K562 (cell line): ENCODE results near the gene DOCK4. TPM values are rescaled to one million over a fixed set of nuclear protein-coding genes. Genes with fewer than 3 reads are reported as not detected.

Experiments
- ATAC-seq: fragments of 200-7000 bp; cut with Tn5 transposase; 3 replicates; pipeline ENCODE4 v1.9.1; 2020; ENCODE audit warnings: moderate library complexity
- BruUV-seq: library from RNA; stranded (reverse); fragments of 400-500 nt; replicated peaks from 2 replicates; lab custom pipeline; 2021; lab: Mats Ljungman, UMichigan
- CTCF ChIA-PET: fragments of 300-600 bp; formaldehyde crosslinking; extraction: SDS; loops from one replicate; lab custom pipeline; 2021; ENCODE audit warnings: low intra/inter-chr PET ratio; lab: Yijun Ruan, JAX
- POLR2A ChIA-PET: fragments of 300-600, 350-650 bp; sonication (Branson Sonifier 250); formaldehyde crosslinking; extraction: SDS; loops from one replicate; lab custom pipeline; 2021; ENCODE audit warnings: antibody characterized with exemption, inconsistent platforms; lab: Yijun Ruan, JAX
- DNase-seq, 4 experiments: peaks; one replicate each; pipeline versions ENCODE4 v3.0.0 to v3.0.0-alpha.2; 2011 to 2018; ENCODE audit warnings: low spot score in 3 of 4, mixed read lengths in 3 of 4; ENCODE audit errors: extremely low read depth in 1 of 4
- FAIRE-seq: peaks from 2 replicates; lab custom pipeline; 2011; peaks lifted over from hg19 to GRCh38; lab: Jason Lieb, UNC
- H2AFZ ChIP-seq: 2 replicates; pipeline ENCODE4 v1.6.0; 2011; ENCODE audit warnings: low read depth, low read length, control low read depth, inconsistent platforms
- H3K27ac ChIP-seq: fragments of 200-600 bp; 3 replicates; pipeline ENCODE4 v1.8.0; 2011; ENCODE audit warnings: low read depth, mild to moderate bottlenecking, control low read depth, inconsistent platforms, low read length, moderate library complexity, mixed read lengths; ENCODE audit errors: extremely low read depth
- H3K27me3 ChIP-seq, 2 experiments: fragments of 300-600 bp in 1 of 2; 2 replicates in 1 of 2; 3 replicates in 1 of 2; pipeline versions ENCODE4 v1.6.0 to v1.8.0; 2011; ENCODE audit warnings: inconsistent platforms in 2 of 2, low read length in 2 of 2, mild to moderate bottlenecking in 1 of 2, mixed read lengths in 1 of 2, moderate library complexity in 1 of 2; ENCODE audit not compliant: control insufficient read depth in 2 of 2, insufficient read depth in 2 of 2
- H3K36me3 ChIP-seq: fragments of 300-600 bp; 3 replicates; pipeline ENCODE4 v1.8.0; 2011; ENCODE audit warnings: mild to moderate bottlenecking, low read length, inconsistent platforms; ENCODE audit not compliant: control insufficient read depth, insufficient read depth
- H3K4me1 ChIP-seq, 2 experiments: fragments of 200-600 bp in 1 of 2; replicated peaks in 1 of 2; 2 replicates in 1 of 2; 3 replicates in 1 of 2; pipeline versions ENCODE4 v1.5.1 to v1.8.0; 2011; ENCODE audit warnings: inconsistent platforms in 2 of 2, low read length in 2 of 2, mild to moderate bottlenecking in 1 of 2, mixed read lengths in 1 of 2, moderate library complexity in 1 of 2; ENCODE audit not compliant: control insufficient read depth in 2 of 2, insufficient read depth in 2 of 2
- H3K4me2 ChIP-seq: 2 replicates; pipeline ENCODE4 v1.6.1; 2011; ENCODE audit warnings: low read length, control low read depth, inconsistent platforms, mixed read lengths; ENCODE audit not compliant: insufficient read depth
- H3K4me3 ChIP-seq: fragments of 200-600 bp; sonication (generic), shearing (Covaris generic); 2 replicates; pipeline ENCODE4 v1.5.1; 2016; ENCODE audit warnings: control low read depth, inconsistent platforms
- H3K79me2 ChIP-seq: fragments of 200-600 bp; 3 replicates; pipeline ENCODE4 v1.8.0; 2011; ENCODE audit warnings: low read length, inconsistent platforms; ENCODE audit not compliant: control insufficient read depth, insufficient read depth
- H3K9ac ChIP-seq, 2 experiments: 2 replicates each; pipeline versions ENCODE4 v1.6.0 to v1.6.1; 2011; ENCODE audit warnings: low read depth in 2 of 2, low read length in 2 of 2, control low read depth in 1 of 2, inconsistent platforms in 1 of 2, mild to moderate bottlenecking in 1 of 2, mixed read lengths in 1 of 2; ENCODE audit not compliant: insufficient read depth in 1 of 2
- H3K9me1 ChIP-seq: one replicate; pipeline ENCODE4 v1.6.0; 2011; ENCODE audit warnings: inconsistent platforms, mild to moderate bottlenecking, low read length, moderate library complexity; ENCODE audit not compliant: control insufficient read depth, insufficient read depth
- H3K9me3 ChIP-seq: replicated peaks from 2 replicates; pipeline ENCODE4 v1.5.1; 2011; ENCODE audit warnings: low read depth, low read length, inconsistent platforms; ENCODE audit not compliant: control insufficient read depth, insufficient read depth
- H4K20me1 ChIP-seq: replicated peaks from 2 replicates; pipeline ENCODE4 v1.6.1; 2011; ENCODE audit warnings: low read length, inconsistent platforms, mixed read lengths; ENCODE audit not compliant: control insufficient read depth, insufficient read depth
- BRD9 ChIP-seq: fragments of 450-650 bp; IDR thresholded peaks from 2 replicates; pipeline ENCODE4 v1.6.1; 2018; ENCODE audit warnings: low read depth; ENCODE audit not compliant: partially characterized antibody
- CC2D1A ChIP-seq: fragments of 450-650 bp; IDR thresholded peaks from 2 replicates; pipeline ENCODE4 v1.6.1; 2017; ENCODE audit warnings: mild to moderate bottlenecking
- CSDE1 ChIP-seq, 2 experiments: fragments of 450-650 bp; IDR thresholded peaks; 2 replicates each; pipeline ENCODE4 v1.6.1; 2016; ENCODE audit warnings: mild to moderate bottlenecking in 1 of 2
- FOS ChIP-seq: IDR thresholded peaks from 3 replicates; pipeline ENCODE4 v1.6.1; 2011; ENCODE audit not compliant: insufficient read length; ENCODE audit errors: extremely low read depth
- FOXJ2 ChIP-seq: fragments of 200-800 bp; sonication (Bioruptor generic); IDR thresholded peaks from 2 replicates; pipeline ENCODE4 v1.6.1; 2016; ENCODE audit warnings: missing genetic modification characterization, missing compliant biosample characterization
- GABPA ChIP-seq: fragments of 200-800 bp; sonication (Bioruptor generic); conservative IDR thresholded peaks from 2 replicates; pipeline ENCODE4 v1.6.1; 2016; ENCODE audit warnings: low read depth, missing genetic modification characterization, missing compliant biosample characterization
- GATA2 ChIP-seq: sonication (generic); formaldehyde crosslinking; IDR thresholded peaks from 2 replicates; pipeline ENCODE4 v1.4.0; 2020; ENCODE audit warnings: mild to moderate bottlenecking, missing genetic modification reagents
- KDM1A ChIP-seq, 2 experiments: fragments of 450-650 bp; IDR thresholded peaks; 2 replicates each; pipeline ENCODE4 v1.6.1; 2016; ENCODE audit warnings: mild to moderate bottlenecking in 2 of 2
- KLF10 ChIP-seq: fragments of 250-450 bp; sonication (Bioruptor Pico); IDR thresholded peaks from 2 replicates; pipeline ENCODE4 v1.6.1; 2021; ENCODE audit warnings: matching md5 sums
- KLF16 ChIP-seq: IDR thresholded peaks from 2 replicates; pipeline ENCODE4 v1.6.1; 2016; ENCODE audit warnings: antibody characterized with exemption
- MXI1 ChIP-seq: IDR thresholded peaks from 2 replicates; pipeline ENCODE4 v1.6.1; 2011; ENCODE audit warnings: low read depth, mild to moderate bottlenecking, improper control_type of control experiment, low read length
- PTTG1 ChIP-seq: fragments of 450-650 bp; IDR thresholded peaks from 2 replicates; pipeline ENCODE4 v1.6.1; 2016; ENCODE audit warnings: low read depth, mild to moderate bottlenecking, missing genetic modification characterization, missing compliant biosample characterization
- RB1 ChIP-seq: fragments of 450-650 bp; IDR thresholded peaks from 2 replicates; pipeline ENCODE4 v1.6.1; 2017; ENCODE audit warnings: low read depth, mild to moderate bottlenecking
- SIX5 ChIP-seq, 2 experiments: IDR thresholded peaks; 2 replicates each; pipeline ENCODE4 v1.6.1; 2011; ENCODE audit warnings: low read length in 2 of 2, borderline replicate concordance in 1 of 2, low read depth in 1 of 2, mild to moderate bottlenecking in 1 of 2, moderate library complexity in 1 of 2; ENCODE audit not compliant: insufficient read depth in 1 of 2
- ZNF785 ChIP-seq: fragments of 250-450 bp; sonication (Bioruptor Pico); IDR thresholded peaks from 2 replicates; pipeline ENCODE4 v1.4.0; 2020; ENCODE audit warnings: mild to moderate bottlenecking
- whole genome bisulfite sequencing: fragments of 100-300 bp; shearing (Covaris generic); methylation state at CpG from one replicate; pipeline ENCODE4 v1.1.6; 2016; ENCODE audit warnings: low coverage, mixed read lengths; ENCODE audit not compliant: insufficient coverage; ENCODE audit errors: missing lambda C conversion rate; 5-methylcytosine and 5-hydroxymethylcytosine counted together
- in situ Hi-C: fragments of 300-500 bp; cut with MboI; formaldehyde crosslinking; loops from 4 replicates; pipeline ENCODE4 v1.15.0; 2018; ENCODE audit warnings: inconsistent platforms, mixed read lengths
- intact Hi-C: fragments of 100-400 bp; cut with micrococcal nuclease; formaldehyde crosslinking; loops from 2 replicates; pipeline ENCODE4 v1.14.2; 2022
- polyA plus RNA-seq, 8 experiments: library from polyadenylated mRNA; depleted of rRNA in 4 of 8; stranded (reverse) in 5 of 8; unstranded in 3 of 8; fragments of >200 nt; fragmentation: Nextera tagmentation in 2 of 8; fragmentation: Illumina TruSeq in 1 of 8; extraction: Ambion mirVana in 2 of 8; extraction: Trizol in 1 of 8; gene quantifications; 2 replicates each; pipeline versions ENCODE4 v1.2.1 to v1.2.3, GENCODE V29; 2011 to 2014; ENCODE audit warnings: inconsistent platforms in 1 of 8, missing spikeins in 1 of 8
- total RNA-seq, 7 experiments: library from RNA; depleted of rRNA in 6 of 7; stranded (reverse); fragments of >200 nt in 6 of 7; fragmentation: Illumina TruSeq in 2 of 7; extraction: Trizol in 2 of 7; gene quantifications; 2 replicates each; pipeline versions ENCODE4 v1.2.1 to v1.2.3, GENCODE V29; 2011 to 2021; ENCODE audit warnings: low replicate concordance in 1 of 7
- TF ChIP-seq, protein P1 (sequence below), 2 experiments: fragments of 450-650 bp; conservative IDR thresholded peaks; 2 replicates each; pipeline ENCODE4 v1.6.1; 2017; ENCODE audit warnings: mild to moderate bottlenecking in 2 of 2, moderate library complexity in 2 of 2
- TF ChIP-seq, protein P2 (sequence below): fragments of 450-650 bp; formaldehyde crosslinking; IDR thresholded peaks from 2 replicates; pipeline ENCODE4 v1.4.0; 2020; ENCODE audit warnings: mild to moderate bottlenecking, moderate library complexity
- TF ChIP-seq, protein P3 (sequence below): IDR thresholded peaks from 2 replicates; pipeline ENCODE4 v1.6.1; 2014; ENCODE audit warnings: antibody characterized with exemption

The DOCK4 gene
- total and polyA plus RNA-seq, 9 of the 15 experiments (the other 6 are each of a cell fraction or from before 2014, with no cell fraction given), result 0.42 to 5.7 (median 2.3) TPM

DNA sequence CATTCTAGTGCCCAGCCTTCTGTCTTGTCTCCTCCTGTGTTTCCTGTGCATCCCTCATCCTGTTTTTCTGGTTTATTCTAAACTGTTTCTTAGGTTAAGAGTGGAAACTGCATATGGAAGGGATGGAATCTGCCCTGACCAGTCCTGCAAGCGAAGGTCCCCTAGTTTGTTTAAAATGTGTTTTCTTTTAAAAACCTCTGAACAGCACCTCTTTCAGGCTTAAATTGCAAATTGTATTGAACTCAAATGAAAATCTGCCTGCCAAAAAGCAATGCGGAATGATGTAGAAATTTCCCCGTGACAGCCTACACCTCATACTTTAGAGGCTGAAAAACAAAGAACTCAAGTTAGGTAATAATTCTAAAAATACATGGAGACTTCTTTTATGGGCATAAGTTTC is 421.1 kb downstream of the DOCK4 start (continued):
- TF ChIP-seq PTTG1 (tag) (no peak), KLF10 (CRISPR knock-in tag) (no peak), KDM1A (IDR thresholded peaks at IDR 0.05) (no peak), FOS (no peak)

DNA sequence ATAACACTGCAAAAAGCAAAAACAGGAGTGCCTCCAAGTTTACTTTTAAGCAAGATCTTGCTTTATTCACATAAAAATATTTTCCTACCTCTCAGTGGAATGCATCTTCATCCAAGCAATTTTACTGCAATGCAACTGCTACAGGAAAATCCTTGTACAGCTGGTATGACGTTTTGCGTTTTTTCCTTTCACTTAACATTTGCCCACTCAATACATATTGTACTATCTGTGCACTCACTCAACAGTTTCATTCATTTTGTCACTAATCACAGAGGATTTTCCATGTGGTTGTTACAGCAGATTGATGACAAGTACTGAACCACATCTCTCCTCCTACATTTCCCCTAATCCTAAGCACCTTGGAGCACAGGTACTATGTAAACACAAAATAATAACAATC is 421.9 kb downstream of the DOCK4 start:
- H3K79me2 ChIP-seq, result no peaks in the 10 kb centered on the region
- no peaks in the 10 kb centered on the region for H3K9me1 ChIP-seq
- POLR2A ChIA-PET, result no interaction called here
- no peak overlapping the region for H3K9ac ChIP-seq
- H3K27me3 ChIP-seq, result no peaks in the 10 kb centered on the region
- no peak for FAIRE-seq
- H3K4me3 ChIP-seq, result no peak overlapping the region
- H3K9me3 ChIP-seq, result no peaks in the 10 kb centered on the region
- no peak overlapping the region for H3K27ac ChIP-seq
- in situ Hi-C loops, result no loop called here
- CTCF ChIA-PET, result no interaction called here
- no peaks in the 10 kb centered on the region for H4K20me1 ChIP-seq
- H3K36me3 ChIP-seq, result no peaks in the 10 kb centered on the region
- ATAC-seq, result no peak
- TF ChIP-seq RB1, result no peak
- TF ChIP-seq, protein P1, sequence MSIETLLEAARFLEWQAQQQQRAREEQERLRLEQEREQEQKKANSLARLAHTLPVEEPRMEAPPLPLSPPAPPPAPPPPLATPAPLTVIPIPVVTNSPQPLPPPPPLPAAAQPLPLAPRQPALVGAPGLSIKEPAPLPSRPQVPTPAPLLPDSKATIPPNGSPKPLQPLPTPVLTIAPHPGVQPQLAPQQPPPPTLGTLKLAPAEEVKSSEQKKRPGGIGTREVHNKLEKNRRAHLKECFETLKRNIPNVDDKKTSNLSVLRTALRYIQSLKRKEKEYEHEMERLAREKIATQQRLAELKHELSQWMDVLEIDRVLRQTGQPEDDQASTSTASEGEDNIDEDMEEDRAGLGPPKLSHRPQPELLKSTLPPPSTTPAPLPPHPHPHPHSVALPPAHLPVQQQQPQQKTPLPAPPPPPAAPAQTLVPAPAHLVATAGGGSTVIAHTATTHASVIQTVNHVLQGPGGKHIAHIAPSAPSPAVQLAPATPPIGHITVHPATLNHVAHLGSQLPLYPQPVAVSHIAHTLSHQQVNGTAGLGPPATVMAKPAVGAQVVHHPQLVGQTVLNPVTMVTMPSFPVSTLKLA (conservative IDR thresholded peaks at IDR 0.05), result no peak
- TF ChIP-seq ZNF785 (CRISPR knock-in tag), result no peak
- TF ChIP-seq, protein P2, sequence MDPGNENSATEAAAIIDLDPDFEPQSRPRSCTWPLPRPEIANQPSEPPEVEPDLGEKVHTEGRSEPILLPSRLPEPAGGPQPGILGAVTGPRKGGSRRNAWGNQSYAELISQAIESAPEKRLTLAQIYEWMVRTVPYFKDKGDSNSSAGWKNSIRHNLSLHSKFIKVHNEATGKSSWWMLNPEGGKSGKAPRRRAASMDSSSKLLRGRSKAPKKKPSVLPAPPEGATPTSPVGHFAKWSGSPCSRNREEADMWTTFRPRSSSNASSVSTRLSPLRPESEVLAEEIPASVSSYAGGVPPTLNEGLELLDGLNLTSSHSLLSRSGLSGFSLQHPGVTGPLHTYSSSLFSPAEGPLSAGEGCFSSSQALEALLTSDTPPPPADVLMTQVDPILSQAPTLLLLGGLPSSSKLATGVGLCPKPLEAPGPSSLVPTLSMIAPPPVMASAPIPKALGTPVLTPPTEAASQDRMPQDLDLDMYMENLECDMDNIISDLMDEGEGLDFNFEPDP (CRISPR knock-in tag), result no peak
- TF ChIP-seq GABPA (tag), result no peak
- TF ChIP-seq, protein P3, sequence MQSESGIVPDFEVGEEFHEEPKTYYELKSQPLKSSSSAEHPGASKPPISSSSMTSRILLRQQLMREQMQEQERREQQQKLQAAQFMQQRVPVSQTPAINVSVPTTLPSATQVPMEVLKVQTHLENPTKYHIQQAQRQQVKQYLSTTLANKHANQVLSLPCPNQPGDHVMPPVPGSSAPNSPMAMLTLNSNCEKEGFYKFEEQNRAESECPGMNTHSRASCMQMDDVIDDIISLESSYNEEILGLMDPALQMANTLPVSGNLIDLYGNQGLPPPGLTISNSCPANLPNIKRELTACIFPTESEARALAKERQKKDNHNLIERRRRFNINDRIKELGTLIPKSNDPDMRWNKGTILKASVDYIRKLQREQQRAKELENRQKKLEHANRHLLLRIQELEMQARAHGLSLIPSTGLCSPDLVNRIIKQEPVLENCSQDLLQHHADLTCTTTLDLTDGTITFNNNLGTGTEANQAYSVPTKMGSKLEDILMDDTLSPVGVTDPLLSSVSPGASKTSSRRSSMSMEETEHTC, result no peak
- TF ChIP-seq MXI1, result no peak
- no peak for TF ChIP-seq GATA2
- no peak for TF ChIP-seq BRD9
- TF ChIP-seq CSDE1 (IDR thresholded peaks at IDR 0.05), result no peak
- no peak for TF ChIP-seq FOXJ2
- TF ChIP-seq CC2D1A, result no peak
- TF ChIP-seq KLF16, result no peak
- no peak for TF ChIP-seq SIX5 (IDR thresholded peaks at IDR 0.05; ENCODE audit: borderline replicate concordance in 1 of 2, insufficient read depth in 1 of 2, low read depth in 1 of 2, low read length in 2 of 2)
- intact Hi-C loops, result no loop called here
- H3K4me2 ChIP-seq, result no peak overlapping the region
- no peaks in the 10 kb centered on the region for H3K4me1 ChIP-seq
- BruUV-seq, result no TSS peak
- DNase-seq, result no peak
- H2AFZ ChIP-seq, result no peak overlapping the region
- WGBS, result 0% methylated on average over 2 of the region's 2 CpGs
